Measurements from ENCODE around the gene TBC1D10B.

The TBC1D10B gene

DNA sequence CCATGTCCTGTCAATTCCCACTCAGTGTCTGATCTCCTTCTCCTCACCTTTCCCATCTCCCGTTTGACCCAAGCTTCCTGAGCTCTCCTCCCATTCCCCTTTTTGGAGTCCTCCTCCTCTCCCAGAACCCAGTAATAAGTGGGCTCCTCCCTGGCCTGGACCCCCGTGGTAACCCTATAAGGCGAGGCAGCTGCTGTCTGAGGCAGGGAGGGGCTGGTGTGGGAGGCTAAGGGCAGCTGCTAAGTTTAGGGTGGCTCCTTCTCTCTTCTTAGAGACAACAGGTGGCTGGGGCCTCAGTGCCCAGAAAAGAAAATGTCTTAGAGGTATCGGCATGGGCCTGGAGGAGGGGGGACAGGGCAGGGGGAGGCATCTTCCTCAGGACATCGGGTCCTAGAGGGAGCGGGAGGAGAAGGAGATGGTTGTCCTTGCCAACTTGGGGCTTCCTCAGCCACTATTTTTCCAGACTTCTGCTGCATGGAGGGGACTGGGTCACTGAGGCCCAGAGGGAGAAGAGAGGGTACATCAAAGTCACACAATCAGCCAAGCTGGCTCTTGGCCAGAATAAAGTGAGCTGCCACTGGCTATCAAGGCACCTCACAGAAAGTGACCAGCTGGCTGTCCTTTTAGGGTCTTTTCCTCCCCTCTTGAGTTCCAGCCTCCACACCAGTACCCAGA is 1.9 kb upstream of the TBC1D10B start:
- no peak for DNase-seq

DNA sequence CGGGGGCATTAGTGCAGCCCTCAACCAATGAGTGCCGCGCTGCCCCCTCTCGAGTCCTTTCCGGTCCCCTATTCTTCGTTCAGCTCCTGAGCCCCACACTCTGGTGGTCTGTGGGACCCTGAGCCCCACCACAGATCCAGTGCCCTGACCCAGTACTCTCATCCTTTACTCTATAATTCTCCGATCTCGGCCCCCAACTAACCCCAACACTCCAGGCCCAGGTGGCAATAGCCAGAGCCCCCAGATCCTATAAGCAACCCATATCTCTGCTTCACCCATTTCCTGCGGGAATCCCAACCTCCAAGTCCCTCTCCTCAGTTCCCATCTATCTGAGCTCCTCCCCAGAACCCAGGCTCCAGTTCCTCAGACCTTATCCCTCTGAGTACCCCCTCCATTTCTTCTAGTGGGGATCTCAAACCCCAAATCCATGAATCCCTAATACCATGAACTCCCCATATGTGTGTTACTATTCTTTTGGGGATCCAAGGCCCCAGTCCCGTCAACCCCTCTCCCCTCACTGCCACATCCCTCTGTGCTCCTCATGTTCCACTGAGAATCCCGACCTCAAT is 1.0 kb upstream of the TBC1D10B start:
- DNase-seq = no peak

- DNase-seq = no peak
Measured at GRCh38 chr16:30369938-30370455, 297 bp downstream of the TBC1D10B start.

- DNase-seq = no peak
Measured at GRCh38 chr16:30369091-30369937, 980 bp downstream of the TBC1D10B start.

- DNase-seq = no peak
Measured at GRCh38 chr16:30368792-30369090, 1.6 kb downstream of the TBC1D10B start.

DNA sequence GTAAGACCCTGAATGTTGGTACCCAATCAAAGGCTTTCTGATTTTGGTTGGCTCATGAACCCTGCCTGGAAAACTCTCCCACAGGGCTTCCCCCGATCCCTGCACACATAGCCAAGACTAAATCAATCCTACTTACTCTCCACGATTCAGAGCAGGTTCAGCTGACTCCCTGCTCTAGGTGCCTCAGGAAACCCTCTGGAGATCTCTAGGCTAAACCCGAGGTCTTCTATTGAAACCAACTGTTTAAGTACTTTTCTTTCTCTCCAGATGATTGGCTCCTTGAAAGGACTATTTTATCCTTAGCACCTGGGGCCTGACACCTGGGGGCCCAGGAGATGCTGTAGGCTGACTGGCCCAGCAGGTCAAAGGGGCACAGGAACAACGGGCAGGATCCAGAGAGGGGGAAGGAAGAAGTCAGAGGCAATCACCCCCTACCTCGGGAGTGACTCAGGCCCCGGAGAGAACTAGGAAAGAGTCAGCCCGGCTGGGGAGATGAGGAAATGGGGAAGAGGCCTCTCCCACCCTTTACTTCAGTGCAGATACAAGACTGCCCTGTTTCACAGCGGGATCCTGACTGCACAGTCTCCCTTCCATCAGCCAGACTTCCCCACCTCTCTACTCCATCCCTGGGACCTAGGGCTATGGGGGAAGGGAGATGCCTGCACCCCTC is 2.0 kb downstream of the TBC1D10B start:
- no peak for DNase-seq

GRCh38 chr16:30367349-30368009 is 2.8 kb downstream of the TBC1D10B start:
- no peak for DNase-seq

- DNase-seq = no peak
Measured at GRCh38 chr16:30366511-30366910, 3.8 kb downstream of the TBC1D10B start.

DNA sequence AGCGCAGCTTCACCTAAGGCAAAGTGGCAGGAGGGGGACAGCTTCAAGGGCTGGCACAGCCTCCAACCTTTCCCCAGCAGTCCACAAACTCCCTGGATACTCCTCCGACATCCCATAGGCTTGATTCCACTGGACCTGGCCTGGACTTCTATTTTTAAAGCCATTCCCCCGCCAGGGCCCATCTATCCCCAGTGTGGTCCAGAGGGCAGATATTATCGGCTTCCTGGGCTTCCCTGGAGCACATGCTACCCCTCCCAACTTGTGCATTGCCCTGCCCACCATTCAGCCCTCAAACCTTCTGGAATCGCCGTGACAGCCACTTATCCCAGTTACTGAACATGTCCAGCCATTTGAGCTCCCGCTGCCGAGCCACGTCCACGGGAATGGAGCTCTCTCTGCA is 5.1 kb downstream of the TBC1D10B start:
- no peak for DNase-seq

DNA sequence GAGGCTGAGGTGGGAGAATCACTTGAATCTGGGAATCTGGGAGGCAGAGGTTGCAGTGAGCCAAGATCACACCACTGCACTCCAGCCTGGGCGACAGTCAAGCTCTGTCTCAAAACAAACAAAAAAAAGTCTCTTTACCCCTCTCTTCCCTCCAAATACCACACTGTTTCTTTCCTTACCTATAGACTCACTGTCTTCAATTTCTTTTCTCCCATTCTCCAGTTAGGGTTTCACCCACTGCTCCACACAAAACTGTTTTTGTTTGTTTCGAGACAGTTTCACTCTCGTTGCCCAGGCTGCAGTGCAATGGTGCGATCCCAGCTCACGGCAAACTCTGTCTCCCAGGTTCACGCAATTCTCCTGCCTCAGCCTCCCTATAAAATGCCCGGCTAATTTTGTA is 9.1 kb downstream of the TBC1D10B start:
- DNase-seq = no peak

- DNase-seq = no peak
Measured at GRCh38 chr16:30359871-30360170, 10.5 kb downstream of the TBC1D10B start.

GRCh38 chr16:30358990-30359870 is 11.1 kb downstream of the TBC1D10B start:
- no peak for DNase-seq

DNA sequence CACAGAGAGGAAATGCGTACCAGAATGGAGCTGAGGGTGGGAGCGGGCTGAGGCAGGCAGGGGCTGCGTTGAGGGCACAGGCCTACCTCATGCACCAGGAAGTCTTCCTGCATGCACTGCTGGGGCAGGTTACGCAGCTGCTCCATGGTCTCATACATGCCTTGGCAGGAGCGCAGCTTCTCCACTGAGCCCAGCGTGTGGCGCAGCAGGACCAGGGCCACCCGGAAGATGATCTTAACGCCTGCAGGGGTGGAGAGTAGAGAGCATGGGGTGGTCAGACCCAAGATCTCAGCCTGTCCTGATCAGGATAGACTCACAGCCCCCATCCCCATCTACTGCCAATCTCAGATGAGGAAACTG is 11.7 kb downstream of the TBC1D10B start:
- no peak for DNase-seq

DNA sequence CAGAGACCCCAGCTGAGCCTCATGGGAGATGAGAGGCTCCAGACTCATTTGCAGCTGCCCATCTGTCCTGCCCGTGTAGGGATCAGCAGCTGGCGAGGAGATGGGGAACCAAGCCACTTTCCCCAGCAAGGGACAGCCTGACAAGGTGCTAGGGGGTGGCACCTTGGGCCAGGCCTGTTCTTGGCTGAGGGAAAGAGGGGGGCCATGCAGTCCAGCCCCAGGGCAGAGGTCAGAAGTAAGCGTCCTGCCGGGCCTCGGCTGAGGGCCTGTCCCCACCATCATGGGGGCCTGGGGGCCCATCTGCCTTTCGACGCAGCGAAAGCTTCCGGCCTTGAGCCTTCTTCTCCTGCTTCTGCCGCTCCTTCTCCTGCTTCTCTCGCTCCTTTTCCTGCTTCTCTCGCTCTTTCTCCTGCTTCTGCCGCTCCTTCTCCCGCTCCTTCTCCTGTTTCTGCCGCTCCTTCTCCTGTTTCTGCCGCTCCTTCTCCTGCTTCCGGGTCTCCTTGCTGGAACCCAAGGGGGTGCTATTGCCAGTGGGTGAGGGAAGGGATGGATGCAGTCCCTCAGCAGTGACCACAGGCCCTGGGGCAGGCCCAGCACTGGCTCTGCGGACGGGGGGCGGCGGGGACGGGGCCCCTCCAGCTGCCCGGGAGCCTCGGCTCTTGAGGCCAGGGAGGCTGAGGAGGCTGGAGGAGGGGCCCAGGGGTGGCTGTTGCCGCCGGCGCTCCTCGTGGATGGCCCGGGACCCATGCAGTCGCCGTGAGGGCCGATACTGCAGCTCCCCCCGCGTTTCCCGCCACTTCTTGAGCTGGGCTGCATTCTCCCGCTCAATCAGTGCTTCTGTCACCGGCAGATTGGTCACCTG is 12.3 kb downstream of the TBC1D10B start:
- no peak for DNase-seq

DNA sequence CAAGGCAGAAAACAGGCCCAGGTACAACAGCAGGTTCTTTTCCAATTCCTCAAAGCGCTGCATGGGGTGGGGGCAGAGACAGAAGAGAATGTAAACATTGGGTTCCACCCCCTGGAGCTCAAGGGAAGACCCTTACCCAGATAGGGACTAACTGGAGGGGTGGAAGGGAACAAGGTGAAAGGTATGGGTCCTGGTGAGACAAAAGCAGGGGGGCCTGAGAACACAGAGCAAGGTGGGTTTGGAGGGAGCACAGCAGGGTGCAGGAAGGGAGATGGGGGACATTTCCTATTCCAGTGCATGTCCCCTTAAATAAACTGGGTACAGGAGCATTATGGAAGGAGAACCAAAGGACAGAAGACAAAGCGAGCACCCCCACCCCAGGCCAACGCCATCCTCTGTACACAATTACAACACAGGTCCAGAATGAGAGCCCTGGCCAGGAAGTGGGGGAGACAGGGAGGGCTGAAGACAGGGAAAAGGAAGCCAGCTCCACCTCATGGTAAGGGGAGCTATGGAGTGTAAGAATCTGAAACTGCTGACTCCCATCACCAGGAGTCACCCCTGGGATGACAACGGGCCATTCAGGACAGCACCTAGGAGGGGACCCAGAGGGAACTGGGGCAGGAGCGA is 13.1 kb downstream of the TBC1D10B start:
- no peak for DNase-seq

DNA sequence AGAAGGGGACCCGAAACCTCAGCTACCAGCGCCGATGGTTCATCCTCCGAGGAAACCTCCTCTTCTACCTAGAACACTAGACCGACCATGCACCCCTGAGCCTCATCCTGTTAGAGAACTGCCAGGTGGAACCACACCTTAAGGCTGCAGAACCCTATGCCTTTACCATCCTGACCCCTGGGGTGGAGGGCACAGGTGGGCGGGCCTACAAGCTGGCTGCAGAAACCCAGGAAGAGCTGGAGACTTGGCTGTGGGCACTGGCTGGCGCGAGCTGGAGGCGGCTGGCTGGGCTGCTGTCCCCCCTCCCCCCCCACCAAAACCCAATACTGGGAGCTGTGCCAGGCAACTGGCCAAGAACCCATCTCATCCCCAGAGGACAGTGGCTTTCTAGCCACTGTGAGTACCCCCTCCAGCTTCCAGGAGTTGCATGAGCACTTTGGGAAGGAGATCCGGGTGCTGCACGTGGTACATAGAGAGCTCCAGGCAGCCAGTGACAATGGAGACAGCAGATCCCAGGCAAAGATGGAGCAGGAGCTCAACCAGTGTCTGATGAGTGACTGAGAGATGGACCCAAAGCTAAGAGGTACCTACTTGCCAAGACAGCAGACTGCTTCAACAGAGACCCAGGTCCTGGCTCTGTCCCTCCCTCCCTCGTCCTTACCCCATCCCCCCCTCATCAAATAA is 13.8 kb downstream of the TBC1D10B start:
- no peak for DNase-seq

GRCh38 chr16:30355954-30356308 is 14.4 kb downstream of the TBC1D10B start:
- no peak for DNase-seq

GRCh38 chr16:30355144-30355953 is 14.9 kb downstream of the TBC1D10B start, which contains the start of gene CD2BP2:
CD2BP2 (minus strand) TSS chr16:30355308; CDS start chr16:30354681, 627 bp downstream.
- DNase-seq = peak; percentile 97 to 99

Measured in NCI-H1930 (cell line).